HL-60/S4 treated with phorbol 12-myristate 13-acetate at 8.2 ng/mL for 4 days and 3 days (cell line): ENCODE results near the gene NUDT7.

ENCODE experiments used
- in situ Hi-C: fragments of 300-500 bp; cut with MboI; formaldehyde crosslinking; loops from 2 replicates; pipeline ENCODE4 v1.15.0; 2022; ENCODE audit warnings: low sequenced_read_pairs

Gene NUDT7

GRCh38 chr16:77722309-77723107 is at the start of gene NUDT7:
NUDT7 (plus strand) TSS chr16:77722514; CDS start chr16:77722583, 69 bp downstream.
- in situ Hi-C loops, result no loop called here

- in situ Hi-C loops, result loop anchor here (5.0 kb wide), 1 partner anchor 297 kb away; no protein-coding TSS in a partner anchor
Observed at GRCh38 chr16:77674888-77675287, 47.4 kb upstream of the NUDT7 start.

GRCh38 chr16:77675464-77676324 is 46.6 kb upstream of the NUDT7 start:
- in situ Hi-C loops, result loop anchor here (5.0 kb wide), 1 partner anchor 297 kb away; no protein-coding TSS in a partner anchor

GRCh38 chr16:77677129-77677528 is 45.2 kb upstream of the NUDT7 start:
- in situ Hi-C loops, result loop anchor here (5.0 kb wide), 1 partner anchor 295 kb away; no protein-coding TSS in a partner anchor

- in situ Hi-C loops, result loop anchor here (5.0 kb wide), 1 partner anchor 293 kb away; no protein-coding TSS in a partner anchor
Observed at GRCh38 chr16:77679391-77679790, 42.9 kb upstream of the NUDT7 start.

- in situ Hi-C loops, result loop anchor here (5.0 kb wide), 1 partner anchor 292 kb away; no protein-coding TSS in a partner anchor
Observed at GRCh38 chr16:77679901-77680300, 42.4 kb upstream of the NUDT7 start.

- in situ Hi-C loops, result no loop called here
Observed at GRCh38 chr16:77680496-77680895, 41.8 kb upstream of the NUDT7 start.

GRCh38 chr16:77682586-77682985 is 39.7 kb upstream of the NUDT7 start:
- in situ Hi-C loops, result no loop called here

- in situ Hi-C loops, result no loop called here
Observed at GRCh38 chr16:77683397-77684180, 38.7 kb upstream of the NUDT7 start.

- in situ Hi-C loops, result no loop called here
Observed at GRCh38 chr16:77684181-77684526, 38.2 kb upstream of the NUDT7 start.

GRCh38 chr16:77686385-77686784 is 35.9 kb upstream of the NUDT7 start:
- in situ Hi-C loops, result no loop called here

- in situ Hi-C loops, result no loop called here
Observed at GRCh38 chr16:77689971-77690370, 32.3 kb upstream of the NUDT7 start.

- in situ Hi-C loops, result no loop called here
Observed at GRCh38 chr16:77690416-77690815, 31.9 kb upstream of the NUDT7 start.

- in situ Hi-C loops, result no loop called here
Observed at GRCh38 chr16:77692612-77693011, 29.7 kb upstream of the NUDT7 start.

- in situ Hi-C loops, result no loop called here
Observed at GRCh38 chr16:77696149-77696548, 26.2 kb upstream of the NUDT7 start.

GRCh38 chr16:77700846-77701245 is 21.5 kb upstream of the NUDT7 start:
- in situ Hi-C loops, result no loop called here

- in situ Hi-C loops, result no loop called here
Observed at GRCh38 chr16:77705351-77705750, 17.0 kb upstream of the NUDT7 start.

- in situ Hi-C loops, result no loop called here
Observed at GRCh38 chr16:77711179-77711578, 11.1 kb upstream of the NUDT7 start.

- in situ Hi-C loops, result no loop called here
Observed at GRCh38 chr16:77711775-77712174, 10.5 kb upstream of the NUDT7 start.

GRCh38 chr16:77715145-77715544 is 7.2 kb upstream of the NUDT7 start:
- in situ Hi-C loops, result no loop called here

GRCh38 chr16:77721752-77722308 is 484 bp upstream of the NUDT7 start:
- in situ Hi-C loops, result no loop called here
